Activated CD4-positive, CD25-positive, alpha-beta regulatory T cell treated with anti-CD3 and anti-CD28 coated beads, Interleukin-2, amount 50 U/mL, for 72 hours (primary cell): ENCODE data around the gene KCND3.

Experiments used
- DNase-seq: peaks from one replicate; pipeline ENCODE4 v3.0.0; 2021

KCND3 gene

DNA sequence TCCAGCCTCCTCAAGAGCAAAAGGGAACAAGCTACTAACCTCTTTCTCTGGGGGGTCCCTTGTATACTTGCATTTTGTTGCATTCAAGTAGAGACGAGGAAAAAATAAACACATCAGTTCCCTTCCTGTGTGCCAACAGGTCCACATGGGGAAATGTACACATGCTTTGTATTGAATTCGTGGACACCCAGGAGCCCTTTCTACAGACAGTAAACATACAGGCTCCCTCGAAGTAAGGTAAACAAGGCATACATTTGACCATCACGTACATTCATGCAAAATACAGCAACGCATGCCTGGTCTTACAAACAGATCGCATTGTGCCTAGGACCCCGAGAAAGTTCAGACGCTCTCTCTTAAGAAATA lies 1.1 kb downstream of the KCND3 start:
- DNase-seq = no peak

DNA sequence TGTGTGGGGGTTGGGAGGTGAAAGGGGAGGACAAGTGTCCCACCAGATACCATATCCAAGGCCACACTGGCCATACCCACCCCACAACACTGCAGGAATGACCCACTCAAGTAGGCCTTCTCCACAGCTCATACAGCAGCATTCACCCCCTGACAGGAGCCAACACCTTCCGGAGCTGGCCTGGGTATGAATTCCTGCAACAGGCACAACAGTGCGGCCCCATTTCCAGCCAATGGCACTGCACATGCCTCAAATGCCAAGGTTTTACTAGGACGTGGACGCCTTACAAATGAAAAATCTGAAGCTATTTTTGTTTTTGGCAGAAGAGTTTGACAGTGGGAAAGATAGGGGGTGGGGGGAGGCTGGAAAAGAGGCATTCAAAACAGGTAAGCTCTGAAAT lies 2.0 kb downstream of the KCND3 start:
- no peak for DNase-seq

DNA sequence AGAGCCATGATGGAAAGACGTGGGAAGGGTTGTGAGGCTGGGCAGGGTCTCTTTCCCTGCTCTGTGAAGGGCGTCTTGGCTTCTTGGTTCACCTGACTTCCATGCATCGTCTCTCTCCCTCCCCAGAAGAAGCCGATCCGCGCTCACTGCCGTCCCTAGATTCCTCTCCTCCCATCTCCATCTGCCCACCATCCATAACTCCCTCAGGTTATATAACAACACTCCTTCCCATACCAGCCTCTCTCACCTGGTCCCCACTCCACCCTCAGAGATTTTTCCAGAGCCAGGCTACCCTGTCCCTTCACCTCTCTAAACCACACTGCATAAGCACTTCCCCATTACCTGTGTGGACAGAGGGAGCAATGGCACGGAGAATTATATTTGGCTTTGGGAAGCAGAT lies 6.0 kb downstream of the KCND3 start:
- DNase-seq = no peak

DNA sequence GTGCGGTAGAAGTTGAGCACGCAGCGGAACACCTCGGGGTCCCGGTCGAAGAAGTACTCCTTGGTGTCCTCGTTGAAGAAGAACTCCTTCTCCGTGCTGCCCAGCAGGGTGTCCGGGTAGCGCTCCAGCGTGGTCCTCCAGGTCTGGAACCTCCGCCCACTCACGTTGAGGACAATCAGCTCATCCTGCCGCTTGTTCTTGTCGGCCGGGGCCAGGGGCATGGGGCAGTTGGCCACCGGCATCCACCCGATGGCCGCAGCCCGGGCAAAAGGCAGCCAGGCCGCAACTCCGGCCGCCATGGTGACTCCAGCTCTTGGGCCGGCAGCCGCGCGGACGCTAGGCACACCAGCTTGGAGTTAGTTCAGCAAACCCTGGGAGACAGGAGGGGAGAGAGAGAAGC lies 7.0 kb downstream of the KCND3 start:
- DNase-seq = no peak

DNA sequence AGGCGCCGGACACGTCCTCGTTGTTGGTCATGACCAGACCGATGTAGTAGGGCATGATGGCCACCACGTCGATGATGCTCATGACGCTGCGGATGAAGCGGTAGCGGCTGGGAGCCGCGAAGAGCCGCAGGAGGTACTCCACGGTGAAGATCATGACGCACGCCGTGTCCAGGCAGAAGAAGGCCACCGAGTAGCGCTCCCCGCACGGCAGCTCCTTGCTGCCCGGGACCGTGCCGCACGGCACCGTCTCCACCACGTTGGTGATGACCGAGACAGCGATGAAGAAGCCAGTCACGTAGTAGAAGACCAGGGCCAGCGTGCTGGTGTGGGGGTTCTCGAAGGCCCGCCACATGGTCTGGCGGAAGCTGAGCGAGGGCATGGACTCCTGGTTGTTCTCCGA lies 7.6 kb downstream of the KCND3 start:
- DNase-seq = no peak

DNA sequence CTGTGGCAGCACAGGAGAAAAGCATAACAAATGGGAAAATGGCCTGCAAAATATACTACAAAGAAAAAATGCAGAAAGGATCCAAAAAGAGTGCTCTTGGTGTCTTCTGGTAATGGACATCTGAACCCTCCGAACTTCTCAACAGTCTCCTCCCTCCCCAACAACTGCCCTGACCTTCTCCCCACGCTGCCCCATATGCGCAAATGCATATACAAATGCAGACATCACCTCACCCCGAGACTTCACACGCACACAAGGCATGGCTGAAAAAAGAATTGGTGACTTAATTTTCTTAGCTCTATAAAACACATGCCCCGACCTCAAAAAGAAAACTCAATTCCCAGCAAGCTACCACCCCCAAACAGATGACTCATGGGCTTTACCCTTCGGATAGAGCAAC lies 8.4 kb downstream of the KCND3 start:
- no peak for DNase-seq

DNA sequence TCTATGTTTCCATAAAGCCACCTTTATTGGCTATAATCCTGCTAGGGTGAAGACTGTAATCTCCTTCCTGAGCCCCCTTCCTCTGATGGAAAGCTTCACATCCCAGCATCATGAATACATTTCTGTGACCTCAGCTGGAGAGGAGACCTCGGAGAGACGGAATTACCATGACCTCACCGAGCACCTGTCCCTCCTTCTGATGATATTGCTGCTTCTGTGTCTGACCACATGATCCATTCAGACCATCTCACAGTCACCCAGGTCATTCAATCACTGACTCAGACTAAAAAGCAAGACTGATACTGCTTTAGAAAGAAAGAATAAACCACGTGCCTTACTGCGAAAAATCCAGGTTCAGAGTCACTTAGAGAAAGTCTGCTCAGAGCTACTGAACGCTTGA lies 8.8 kb downstream of the KCND3 start:
- no peak for DNase-seq

DNA sequence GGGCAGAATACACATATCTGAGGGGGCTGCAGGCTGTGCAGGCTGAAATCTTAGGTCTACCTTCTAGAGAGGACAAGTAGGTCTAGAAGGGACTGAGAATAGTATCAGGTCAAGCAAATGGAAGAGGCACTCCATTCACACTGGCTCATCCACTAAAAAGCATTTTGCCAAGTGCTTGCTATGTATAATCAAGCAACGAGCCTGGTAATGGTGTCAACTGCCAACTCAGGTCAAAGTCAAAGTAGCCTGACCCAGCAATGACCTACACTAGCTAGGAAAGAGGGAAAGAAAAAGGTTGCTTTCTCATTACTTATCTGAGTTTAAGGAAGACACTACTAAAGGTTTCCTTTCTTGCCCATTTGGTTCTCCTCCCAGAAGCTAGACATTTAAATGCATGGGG lies 10.8 kb downstream of the KCND3 start:
- DNase-seq = no peak

DNA sequence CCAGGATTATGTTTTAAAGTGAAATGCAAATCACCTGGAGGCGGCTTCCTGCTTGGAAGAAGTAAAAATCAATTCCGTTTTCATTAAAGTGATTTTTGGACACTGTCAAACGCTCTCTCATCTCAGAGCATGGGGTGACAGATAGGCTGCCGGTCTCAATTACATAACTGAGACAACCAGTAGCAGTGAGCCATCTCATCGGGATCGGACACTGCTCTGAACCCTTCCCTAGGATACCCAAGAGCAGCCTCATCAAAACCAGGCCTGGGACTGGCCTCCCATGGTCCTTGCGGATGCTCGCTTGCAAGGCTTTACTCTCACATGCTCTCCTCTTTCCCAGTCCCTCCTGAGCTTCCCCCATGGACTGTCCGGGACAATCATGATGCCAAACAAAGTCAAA lies 12.1 kb downstream of the KCND3 start:
- no peak for DNase-seq

DNA sequence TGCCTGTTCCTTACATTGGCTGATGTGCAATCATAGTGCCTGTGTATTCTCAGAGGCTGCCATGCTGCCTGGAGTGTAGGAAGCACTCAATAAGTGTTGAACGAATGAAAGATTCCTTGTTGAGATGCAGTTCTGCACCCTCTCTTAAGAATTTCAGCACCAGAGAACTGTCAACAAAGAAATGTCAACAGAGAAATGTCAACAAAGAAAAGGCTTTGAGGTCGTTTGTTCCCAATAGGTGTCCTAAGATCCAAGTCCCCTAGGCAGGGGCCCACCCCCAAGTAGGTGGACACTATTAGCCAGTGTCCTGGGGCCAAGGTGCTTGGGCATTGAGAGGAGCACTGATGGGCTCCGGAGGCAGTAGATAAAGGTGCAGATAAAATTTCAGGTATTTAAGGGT lies 12.6 kb downstream of the KCND3 start:
- DNase-seq = no peak

DNA sequence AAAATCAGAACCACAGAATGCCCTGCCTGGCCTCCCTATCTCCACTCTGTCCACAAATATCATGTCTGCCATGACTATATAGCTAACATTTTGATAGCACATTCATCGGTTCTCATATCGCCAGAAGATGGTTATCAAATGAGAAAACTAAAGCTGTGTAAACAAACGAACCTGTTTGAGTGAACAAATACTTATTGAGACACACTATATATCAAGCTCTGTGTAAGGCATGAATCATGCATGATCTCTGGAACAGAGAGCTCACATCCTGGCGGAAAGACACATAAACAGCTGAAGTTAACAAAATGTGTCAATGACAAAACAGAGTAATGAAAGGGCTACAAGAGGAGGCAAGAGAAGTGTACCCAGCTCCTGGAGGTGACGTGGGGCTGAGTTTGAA lies 13.1 kb downstream of the KCND3 start:
- no peak for DNase-seq

DNA sequence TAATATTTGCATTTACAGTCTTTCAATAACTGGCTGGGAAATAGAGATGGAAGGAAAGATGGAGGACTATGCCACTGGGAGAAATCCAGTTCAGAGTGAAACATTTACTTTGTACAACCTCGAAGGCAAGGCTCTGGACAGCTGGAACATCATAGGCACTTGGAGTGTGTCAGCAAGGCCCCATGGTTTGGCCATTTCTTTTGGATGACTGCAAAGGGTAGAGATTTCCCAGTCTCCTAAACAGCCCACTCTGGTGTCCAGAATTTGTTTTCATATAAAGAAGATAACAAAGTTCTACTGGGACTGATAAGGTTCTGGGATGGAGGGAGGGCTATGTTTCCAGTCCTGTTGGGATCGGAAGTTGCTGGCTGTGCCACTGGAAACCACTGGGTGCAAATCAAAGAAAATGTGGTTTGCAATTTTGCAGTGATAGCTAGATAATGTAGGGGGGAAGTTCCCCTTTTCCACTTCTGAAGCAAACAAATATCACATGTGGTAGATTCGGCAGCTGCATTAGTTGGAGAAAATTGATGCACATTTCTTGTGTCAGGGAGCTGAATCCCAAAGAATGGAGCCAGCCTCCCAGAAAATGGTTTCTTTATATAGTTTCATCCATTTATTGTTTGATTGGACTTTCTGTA lies 16.2 kb downstream of the KCND3 start:
- no peak for DNase-seq

DNA sequence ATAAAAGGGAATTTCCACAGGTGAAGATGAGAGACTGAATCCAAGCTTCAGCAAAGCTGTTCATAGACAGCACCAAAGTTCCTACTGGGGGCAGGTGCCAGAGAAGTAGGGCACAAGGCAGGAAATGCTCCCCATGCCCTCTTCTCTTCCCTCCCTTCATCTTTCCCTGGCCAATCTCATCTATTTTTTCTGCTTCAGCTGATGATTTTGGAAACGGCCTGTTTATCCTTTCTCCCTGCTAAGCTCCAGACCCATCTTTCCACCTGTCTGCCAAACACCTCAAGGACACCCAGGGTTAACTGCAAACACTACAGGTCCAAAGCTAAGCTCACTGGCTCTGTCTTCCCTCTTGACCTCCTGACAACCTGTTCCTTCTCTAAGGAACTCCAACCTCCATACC lies 18.1 kb downstream of the KCND3 start:
- DNase-seq = no peak

DNA sequence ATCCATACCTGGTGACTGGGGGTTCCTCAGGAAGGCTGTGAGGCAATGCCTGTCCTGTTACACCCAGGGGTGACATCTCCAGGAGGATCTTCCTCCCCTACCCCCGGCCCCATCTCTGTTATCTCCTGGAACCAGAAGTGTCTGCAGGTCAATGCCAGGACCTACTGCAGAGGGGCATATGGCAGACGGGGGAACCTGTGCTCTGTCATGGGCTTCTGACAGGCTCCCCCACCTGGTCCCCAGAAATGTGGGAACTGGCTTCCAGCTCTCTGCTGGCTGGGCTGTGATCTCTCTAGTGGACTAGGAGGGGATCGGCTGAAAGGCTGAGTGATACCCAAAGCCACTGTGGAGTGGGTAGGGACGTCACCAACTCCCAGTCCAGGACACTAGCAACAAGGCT lies 21.0 kb downstream of the KCND3 start:
- no peak for DNase-seq

DNA sequence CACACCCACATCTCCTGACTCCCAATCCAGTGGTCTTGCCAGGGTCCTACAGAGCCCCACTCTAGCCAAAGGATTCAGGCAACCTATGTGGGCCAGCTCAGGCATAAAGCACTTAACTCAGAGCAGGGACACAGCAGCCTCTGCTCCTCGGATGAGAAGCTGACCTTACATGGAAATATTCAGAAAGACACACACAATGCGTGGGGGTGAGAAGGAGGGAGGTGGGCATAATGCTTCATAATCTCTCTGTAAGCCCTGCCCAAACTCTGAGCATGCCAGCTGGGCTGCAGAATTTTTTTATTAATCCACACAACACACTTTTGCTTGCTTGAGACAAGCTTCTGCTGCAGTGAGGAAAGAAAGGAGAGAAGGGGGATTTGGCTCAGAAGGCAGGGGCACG lies 21.6 kb downstream of the KCND3 start:
- no peak for DNase-seq

DNA sequence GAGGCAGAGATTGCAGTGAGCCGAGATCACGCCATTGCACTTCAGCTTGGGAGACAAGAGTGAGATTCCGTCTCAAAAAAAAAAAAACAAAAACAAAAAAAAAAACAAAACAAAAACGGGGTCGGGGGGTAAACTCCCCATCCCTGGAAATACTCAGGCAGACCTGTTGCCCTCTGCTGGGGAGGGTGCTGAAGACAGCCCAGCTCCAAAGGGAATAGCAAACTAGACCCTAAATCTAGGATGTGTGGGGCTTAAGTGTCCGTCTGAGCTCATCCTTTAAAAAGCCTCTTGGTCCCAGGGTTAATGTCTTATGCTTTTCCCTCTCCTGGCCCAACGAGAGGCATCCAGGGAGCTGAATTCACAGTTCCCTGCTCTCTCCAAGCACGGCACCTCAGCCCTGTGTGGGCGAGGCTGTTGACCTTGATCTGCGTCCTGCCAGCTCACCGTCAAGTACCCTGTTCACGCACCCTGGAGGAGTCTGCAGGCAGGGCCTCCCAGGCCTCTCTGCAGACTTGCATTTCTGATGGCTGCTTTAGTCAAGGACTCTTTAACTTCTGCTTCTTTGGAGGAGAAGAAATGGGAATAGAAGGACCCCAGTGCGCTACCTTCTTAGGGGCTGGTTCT lies 22.3 kb downstream of the KCND3 start:
- DNase-seq = no peak

DNA sequence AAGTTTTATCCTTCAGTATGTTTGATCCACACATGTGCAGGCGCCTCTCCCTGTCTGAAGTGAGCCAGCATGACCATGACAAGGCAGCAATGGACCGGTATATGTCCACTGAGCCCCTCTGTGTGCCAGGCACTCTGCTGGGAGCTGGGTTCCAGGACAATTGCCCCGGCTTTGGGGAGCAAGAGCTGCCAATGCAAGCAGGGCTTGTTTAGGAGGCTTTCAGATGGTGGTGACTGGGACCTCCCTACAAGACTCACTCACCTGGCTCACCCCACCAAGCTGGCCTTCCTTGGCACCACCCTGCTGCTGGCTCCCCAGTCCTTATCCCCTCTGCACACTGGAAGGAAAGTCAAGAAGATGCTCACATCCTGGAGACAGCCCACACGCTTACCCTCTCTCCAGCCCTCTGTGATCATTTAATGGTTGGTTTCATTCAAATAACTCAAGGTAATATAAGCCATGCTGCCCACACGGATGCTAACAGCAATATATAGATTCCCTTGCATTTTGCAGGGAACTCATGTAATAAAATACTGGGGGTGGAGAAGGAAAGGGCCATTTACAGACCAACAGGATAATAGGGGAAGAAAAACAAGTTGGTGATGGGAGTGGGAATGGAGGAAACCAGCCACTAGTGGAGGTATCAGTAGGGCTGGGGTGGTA lies 23.6 kb downstream of the KCND3 start:
- DNase-seq = no peak

DNA sequence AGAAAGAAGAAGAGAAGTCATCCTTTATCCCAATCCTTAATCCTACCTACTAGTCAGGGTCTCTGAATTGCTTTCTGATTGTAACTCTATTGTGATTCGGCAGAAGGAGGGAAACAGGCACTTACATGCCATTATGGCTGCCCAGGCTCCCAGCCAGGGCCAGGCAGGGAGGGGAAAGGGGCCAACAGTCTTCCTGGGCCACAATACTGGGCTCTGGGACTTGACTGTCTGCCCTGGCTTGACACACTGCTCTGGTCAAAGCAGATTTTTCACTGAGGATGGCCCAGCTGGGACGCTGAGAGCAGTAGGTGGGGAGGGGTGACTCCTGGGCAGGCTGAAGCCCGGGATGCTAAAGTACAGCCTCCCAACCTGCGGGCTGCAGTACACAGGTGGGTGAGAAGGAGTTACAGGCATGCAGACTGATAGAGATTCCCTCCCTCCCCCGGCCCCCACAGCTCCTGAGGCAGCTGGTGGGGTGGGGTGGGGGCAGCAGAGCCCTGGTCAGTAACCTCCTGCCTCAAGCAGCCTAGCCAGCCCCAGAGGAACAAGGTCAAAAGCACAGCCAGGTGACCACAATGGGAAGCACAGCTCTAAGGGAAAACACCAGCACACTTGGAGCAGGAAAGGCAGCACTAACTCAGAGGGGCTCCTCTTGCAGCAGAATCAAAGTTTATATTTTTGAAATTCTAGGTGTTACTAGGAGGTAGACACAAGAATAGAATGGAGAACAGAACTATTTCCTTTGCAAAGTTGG lies 25.3 kb downstream of the KCND3 start:
- DNase-seq = no peak

DNA sequence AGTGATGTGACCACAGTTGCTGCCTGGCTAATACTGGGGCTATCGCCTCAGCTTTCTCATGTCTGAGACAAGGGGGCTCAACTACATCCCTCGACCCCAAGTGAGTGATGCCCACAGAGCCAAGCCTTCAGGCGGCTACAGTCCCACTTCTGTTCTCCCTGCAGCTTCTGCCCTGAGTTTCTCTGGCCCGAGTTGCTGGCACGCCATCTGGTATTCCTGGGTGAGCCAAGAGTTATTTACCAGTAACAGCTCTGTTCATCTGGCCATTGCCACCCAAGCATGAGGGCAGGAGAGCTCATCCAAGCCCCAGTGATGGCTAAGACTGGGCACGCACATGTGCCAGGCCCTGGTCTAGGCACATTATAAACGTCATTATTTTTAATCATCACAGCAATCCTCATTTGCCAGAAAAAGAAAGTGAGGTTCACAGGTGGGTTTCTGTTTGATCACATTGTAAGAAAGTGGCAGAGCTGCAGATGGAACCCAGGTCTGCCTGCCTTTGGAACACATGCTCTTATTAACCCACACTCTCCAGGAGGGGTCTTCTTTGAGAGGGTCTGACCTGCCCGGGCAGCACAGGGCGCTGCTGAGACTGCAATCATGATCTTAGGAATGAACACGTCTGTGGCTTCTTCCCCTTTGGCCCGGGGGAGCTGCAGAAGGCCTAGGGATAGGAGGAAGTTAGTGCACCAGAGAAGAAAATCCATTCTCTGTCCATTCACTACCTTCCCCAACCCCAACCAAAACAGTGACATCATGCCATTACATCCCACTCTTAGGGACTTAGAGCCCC lies 27.5 kb downstream of the KCND3 start:
- DNase-seq = no peak

DNA sequence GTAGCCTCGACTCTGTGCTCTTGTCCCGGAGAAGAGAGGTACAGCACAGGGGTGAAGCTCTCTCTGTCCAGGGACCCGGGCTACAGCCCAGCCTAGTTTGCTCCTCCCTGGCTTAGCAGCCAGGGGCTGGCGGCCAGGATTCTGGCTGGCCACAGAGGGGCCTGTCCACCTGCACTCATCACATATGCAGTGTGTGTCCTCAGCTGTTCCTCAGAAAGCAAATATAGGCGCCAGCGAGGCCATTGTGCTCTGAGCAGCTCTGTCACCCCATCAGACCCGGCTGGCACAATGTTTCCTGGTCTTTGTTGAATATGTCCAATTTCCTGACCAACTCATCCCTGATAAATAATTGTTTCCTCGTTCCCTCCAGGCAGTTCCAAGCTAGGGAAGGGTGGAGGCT lies 28.5 kb downstream of the KCND3 start:
- DNase-seq = no peak

DNA sequence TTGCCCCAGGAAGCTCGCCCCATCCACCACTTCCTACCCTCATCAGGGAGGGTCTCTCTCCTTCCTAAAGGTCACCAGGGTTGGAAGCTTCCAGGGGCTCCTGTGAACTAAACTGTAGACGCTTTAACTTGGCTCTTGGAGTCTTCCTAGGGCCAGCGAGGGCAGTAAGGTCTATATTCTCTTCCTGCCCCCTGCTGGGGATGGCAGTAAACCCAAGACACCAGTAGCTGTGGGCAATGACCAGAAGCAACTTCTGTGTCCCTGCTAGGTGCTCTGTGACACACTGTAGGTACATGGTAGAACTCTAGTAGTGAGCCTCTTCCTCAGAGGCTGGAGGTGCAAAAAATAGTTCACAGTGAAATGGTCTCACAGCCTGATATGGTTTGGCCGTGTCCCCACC lies 30.0 kb downstream of the KCND3 start:
- DNase-seq = no peak

DNA sequence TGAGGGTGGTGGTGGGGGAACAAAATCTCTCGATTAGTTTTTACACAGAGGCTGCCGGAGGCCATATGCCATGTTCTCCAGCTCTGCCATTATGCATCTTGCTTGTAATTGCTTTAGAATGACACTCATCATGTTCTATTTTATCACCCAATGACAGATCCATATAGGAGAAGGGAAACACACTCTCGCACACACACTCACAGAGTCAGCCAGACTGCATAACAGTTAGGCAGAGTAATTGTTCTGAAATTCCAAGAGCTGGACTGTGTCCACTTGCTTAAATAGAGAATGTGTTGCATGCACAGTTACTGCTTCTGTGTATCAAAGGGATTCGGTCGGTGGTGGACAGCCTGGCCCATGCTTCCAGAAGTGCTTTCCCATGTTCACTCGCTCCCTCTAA lies 30.6 kb downstream of the KCND3 start:
- no peak for DNase-seq

DNA sequence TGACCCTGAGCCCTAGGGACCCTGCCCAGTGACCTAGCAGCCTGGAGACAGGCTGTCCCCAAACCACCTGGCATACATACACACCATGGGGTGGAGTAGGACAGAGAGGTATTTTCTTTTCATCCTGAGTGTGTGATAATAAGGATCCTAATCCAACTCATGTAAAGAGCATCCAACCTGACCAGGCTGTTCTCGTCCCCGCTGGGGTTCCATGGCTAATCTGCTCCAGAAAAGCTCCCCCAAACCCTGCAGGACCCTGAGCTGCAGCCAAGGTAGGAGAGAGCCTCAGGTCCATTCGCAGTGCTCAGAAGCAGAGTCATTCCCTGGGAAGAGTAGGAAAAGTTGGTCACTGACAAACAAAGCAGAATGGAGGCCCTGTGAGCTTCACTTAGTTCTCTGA lies 31.4 kb downstream of the KCND3 start:
- DNase-seq = no peak
